Upper lobe of left lung (tissue), 6 donors: Measurements from ENCODE around the gene EIF4G3. TPM values are rescaled to one million over a fixed set of nuclear protein-coding genes. Genes with fewer than 3 reads are reported as not detected.

Experiments
- ATAC-seq, 2 donors: fragments of 200-7000 bp; cut with Tn5 transposase; one replicate each; pipeline ENCODE4 v1.9.1; 2022; ENCODE audit warnings: mild to moderate bottlenecking in 2 of 2, moderate library complexity in 2 of 2; ENCODE audit not compliant: low FRiP score in 2 of 2
- DNase-seq, 2 donors: peaks; one replicate each; pipeline ENCODE4 v3.0.0-alpha.2; 2019 to 2020
- H3K27ac ChIP-seq, 4 donors: fragments of 200-600 bp; sonication (generic); one replicate each; pipeline ENCODE4 v1.5.1; 2016 to 2019
- H3K27me3 ChIP-seq, 4 donors: fragments of 200-600 bp; sonication (generic); one replicate each; pipeline ENCODE4 v1.5.1; 2017 to 2019
- H3K36me3 ChIP-seq, 4 donors: fragments of 200-600 bp; sonication (generic); one replicate each; pipeline ENCODE4 v1.5.1; 2016 to 2019
- H3K4me1 ChIP-seq, 4 donors: fragments of 200-600 bp; sonication (generic); one replicate each; pipeline ENCODE4 v1.5.1; 2018 to 2019
- H3K4me3 ChIP-seq, 4 donors: fragments of 200-600 bp; sonication (generic); one replicate each; pipeline ENCODE4 v1.5.1; 2017 to 2019; ENCODE audit warnings: mild to moderate bottlenecking in 2 of 4, moderate library complexity in 1 of 4
- H3K9me3 ChIP-seq, 4 donors: fragments of 200-600 bp; sonication (generic); one replicate each; pipeline ENCODE4 v1.5.1; 2018 to 2019
- EP300 ChIP-seq, 4 donors: sonication (generic); formaldehyde crosslinking; IDR thresholded peaks; one replicate each; pipeline ENCODE4 v1.5.1; 2017; ENCODE audit warnings: antibody characterized with exemption in 4 of 4, control low read depth in 2 of 4
- POLR2A ChIP-seq, 4 donors: fragments of 450-650 bp; IDR thresholded peaks; one replicate each; pipeline ENCODE4 v1.5.1; 2016 to 2017; ENCODE audit warnings: antibody characterized with exemption in 4 of 4, mild to moderate bottlenecking in 2 of 4
- POLR2AphosphoS5 ChIP-seq, 2 donors: sonication (generic); formaldehyde crosslinking; IDR thresholded peaks; one replicate each; pipeline ENCODE4 v1.5.1; 2017; ENCODE audit warnings: antibody characterized with exemption in 2 of 2
- WGBS, 2 donors: methylation state at CpG; one replicate each; pipeline ENCODE4 v1.1.5; 2017 to 2018; 5-methylcytosine and 5-hydroxymethylcytosine counted together
- total RNA-seq, 6 donors: library from RNA; depleted of rRNA in 4 of 6; stranded (reverse); fragments of >200 nt in 4 of 6; gene quantifications; one replicate each; pipeline versions ENCODE4 v1.1.0 to v1.2.1, GENCODE V29; 2016 to 2021
- TF ChIP-seq, protein P1 (sequence below), 6 experiments: fragments of 450-650 bp in 4 of 6; fragments of 200-600 bp in 2 of 6; sonication (generic) in 2 of 6; IDR thresholded peaks; one replicate each; pipeline ENCODE4 v1.5.1; 2016 to 2019; ENCODE audit warnings: antibody characterized with exemption in 6 of 6
- donor health status: DM: no; HTN: no; CAD: no; lungs with moderate emphysema.
- donor health status: DM: no; HTN: yes; CAD: no; lungs with severe emphysema.

Gene EIF4G3
- total RNA-seq, 6 donors from 2014 or later: 23.7 to 75.4 (median 38.3) TPM

DNA sequence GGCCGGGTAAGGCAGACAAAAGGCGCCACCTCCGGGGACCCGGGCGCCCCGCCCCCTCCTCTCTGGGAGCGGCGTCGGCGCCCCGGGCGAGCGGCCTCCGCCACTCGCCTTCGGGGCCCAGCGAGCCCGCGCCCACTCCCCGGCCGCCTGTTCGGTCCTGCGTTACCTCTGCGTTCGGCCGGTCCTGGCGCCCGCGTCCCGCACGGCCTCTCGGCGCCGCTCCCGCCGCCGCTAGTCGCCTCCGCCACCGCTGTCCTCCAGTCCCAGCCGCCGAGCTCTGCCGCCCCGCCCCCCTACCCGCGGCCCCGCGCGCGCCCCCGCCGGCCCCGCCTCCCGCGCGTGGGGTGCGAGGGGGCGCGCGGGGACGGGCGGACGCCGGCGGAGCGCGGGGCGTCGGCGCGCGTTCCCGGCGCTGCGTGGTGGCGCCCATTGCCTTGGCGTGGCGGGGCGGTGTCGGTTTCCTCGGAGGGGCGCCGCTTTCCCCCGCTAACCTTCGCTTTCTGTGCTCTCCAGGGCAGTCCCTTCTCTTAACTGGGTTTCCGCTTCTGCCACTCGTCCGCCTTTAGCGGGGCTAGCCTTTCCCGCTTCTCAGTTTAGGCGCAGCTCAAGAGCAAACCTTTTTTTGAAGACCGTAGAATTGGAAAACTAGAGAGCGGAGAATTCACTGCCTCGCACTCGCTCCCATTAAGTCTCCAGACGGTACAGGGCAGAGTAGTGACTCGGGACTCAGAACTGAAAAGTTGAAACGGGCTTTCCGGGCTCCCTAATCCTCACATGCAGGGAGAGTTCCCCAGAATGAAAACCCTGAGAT, 389.5 kb downstream of the EIF4G3 start, which contains the start of gene HP1BP3:
Gene HP1BP3 (minus strand): TSS at position 279 of the 811 bp plus-strand sequence. CDS start 6,867 bp downstream, outside the sequence.
- 0 to 1% methylated on average over 40 to 44 of the region's 99 CpGs for WGBS, 2 donors
- Histone ChIP-seq H3K27ac (peak within 1 kb of the TSS; percentile 94 to 100 (median 96)), H3K27me3 (no peaks in the 10 kb centered on the region), H3K36me3 (no peaks in the 10 kb centered on the region), H3K9me3 (no peaks in the 10 kb centered on the region), H3K4me1 (peaks cover 13 to 41% (median 28%) of the 10 kb centered on the region in 4 donors), H3K4me3 (peak within 1 kb of the TSS; percentile 75 to 97 (median 92))
- DNase-seq: peak; percentile 71 to 98
- TF ChIP-seq POLR2A (IDR thresholded peaks at IDR 0.05): peak in 3 of 4 donors; percentile 61 to 70 (median 66)
- TF ChIP-seq EP300 (IDR thresholded peaks at IDR 0.05): no peak
- peak in 1 of 2 donors; percentile 67 for TF ChIP-seq POLR2AphosphoS5 (IDR thresholded peaks at IDR 0.05)
- TF ChIP-seq, protein P1, sequence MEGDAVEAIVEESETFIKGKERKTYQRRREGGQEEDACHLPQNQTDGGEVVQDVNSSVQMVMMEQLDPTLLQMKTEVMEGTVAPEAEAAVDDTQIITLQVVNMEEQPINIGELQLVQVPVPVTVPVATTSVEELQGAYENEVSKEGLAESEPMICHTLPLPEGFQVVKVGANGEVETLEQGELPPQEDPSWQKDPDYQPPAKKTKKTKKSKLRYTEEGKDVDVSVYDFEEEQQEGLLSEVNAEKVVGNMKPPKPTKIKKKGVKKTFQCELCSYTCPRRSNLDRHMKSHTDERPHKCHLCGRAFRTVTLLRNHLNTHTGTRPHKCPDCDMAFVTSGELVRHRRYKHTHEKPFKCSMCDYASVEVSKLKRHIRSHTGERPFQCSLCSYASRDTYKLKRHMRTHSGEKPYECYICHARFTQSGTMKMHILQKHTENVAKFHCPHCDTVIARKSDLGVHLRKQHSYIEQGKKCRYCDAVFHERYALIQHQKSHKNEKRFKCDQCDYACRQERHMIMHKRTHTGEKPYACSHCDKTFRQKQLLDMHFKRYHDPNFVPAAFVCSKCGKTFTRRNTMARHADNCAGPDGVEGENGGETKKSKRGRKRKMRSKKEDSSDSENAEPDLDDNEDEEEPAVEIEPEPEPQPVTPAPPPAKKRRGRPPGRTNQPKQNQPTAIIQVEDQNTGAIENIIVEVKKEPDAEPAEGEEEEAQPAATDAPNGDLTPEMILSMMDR (IDR thresholded peaks at IDR 0.05): no peak
- ATAC-seq: peak; percentile 84 to 92

DNA sequence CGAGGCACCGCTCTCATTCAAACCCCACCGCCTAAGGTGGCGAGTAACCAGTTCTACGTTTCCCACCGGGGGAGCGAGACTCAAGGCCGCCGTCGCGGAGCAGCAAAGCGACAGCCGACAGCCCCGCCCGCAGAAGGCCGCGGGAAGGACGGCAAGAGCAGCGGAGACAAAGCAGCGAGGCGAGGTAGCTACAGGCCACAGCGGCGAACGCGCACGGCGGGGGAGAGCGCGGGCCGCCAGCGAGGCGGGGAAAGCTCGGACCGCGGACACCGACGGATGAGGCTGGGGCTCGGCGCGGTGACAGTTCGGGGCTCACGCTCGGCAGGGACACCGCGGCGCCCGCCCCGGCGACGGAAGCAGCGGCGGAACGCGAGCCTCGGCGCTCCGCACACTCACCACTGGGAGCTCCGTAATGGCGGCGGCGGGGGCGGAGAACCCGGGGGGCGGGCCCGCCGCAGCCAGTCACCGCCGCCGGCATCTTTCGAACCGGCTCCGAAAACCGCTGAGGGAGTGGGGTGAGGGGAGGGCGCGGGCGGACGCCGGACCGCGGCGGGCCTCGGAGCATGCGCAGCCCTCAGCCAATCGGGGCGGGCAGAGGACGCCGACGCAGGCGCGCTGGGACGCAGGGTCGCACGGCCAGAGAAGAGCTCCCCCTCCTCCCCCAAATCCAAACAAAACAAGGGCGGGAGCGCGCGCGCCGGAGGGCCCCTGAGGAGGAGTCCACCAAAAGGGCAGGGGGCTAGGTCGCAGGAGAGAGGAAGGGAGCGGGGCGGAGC, 390.3 kb downstream of the EIF4G3 start:
- Histone ChIP-seq H3K4me1 (peaks cover 17 to 49% (median 33%) of the 10 kb centered on the region in 4 donors), H3K27me3 (no peaks in the 10 kb centered on the region), H3K36me3 (no peaks in the 10 kb centered on the region), H3K27ac (peak overlapping the region; percentile 94 to 100 (median 96)), H3K9me3 (no peaks in the 10 kb centered on the region), H3K4me3 (peak overlapping the region; percentile 75 to 97 (median 92))
- peak; percentile 95 to 99 for DNase-seq
- ATAC-seq: peak; percentile 96 to 97
- WGBS, 2 donors: 0% methylated on average over 16 to 76 of the region's 102 CpGs
- TF ChIP-seq EP300 (IDR thresholded peaks at IDR 0.05) (peak in 1 of 4 donors; percentile 10), POLR2A (IDR thresholded peaks at IDR 0.05) (peak in 3 of 4 donors; percentile 30 to 78 (median 74)), POLR2AphosphoS5 (IDR thresholded peaks at IDR 0.05) (peak in 1 of 2 donors; percentile 77)
- TF ChIP-seq, protein P1 (IDR thresholded peaks at IDR 0.05): peak in 4 of 6 experiments; percentile 4 to 17 (median 10)

DNA sequence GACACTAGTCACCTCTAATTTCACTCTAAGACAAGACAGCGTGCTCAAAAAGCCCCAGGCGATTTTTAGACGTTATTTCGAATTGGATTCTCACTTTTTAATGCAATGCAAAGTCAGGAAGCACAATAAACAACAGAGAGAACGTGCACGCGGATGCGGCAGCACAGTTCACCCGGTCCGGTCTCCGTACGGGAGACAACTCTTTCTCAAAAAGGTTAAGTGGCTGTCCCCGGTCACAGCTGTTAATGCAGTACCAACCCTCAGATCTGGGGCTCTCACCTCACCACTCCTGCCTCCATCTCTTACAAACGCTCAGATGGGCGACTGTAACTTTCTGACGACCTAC, 390.8 kb downstream of the EIF4G3 start:
- Histone ChIP-seq H3K4me1 (peaks cover 21 to 53% (median 37%) of the 10 kb centered on the region in 4 donors), H3K27me3 (no peaks in the 10 kb centered on the region), H3K27ac (peak overlapping the region; percentile 94 to 100 (median 96)), H3K9me3 (no peaks in the 10 kb centered on the region), H3K4me3 (peak overlapping the region; percentile 75 to 97 (median 92)), H3K36me3 (no peaks in the 10 kb centered on the region)
- peak in 1 of 2 donors; percentile 1 for ATAC-seq
- WGBS, 2 donors: 0 to 1% methylated on average over 10 to 16 of the region's 16 CpGs
- DNase-seq: peak in 1 of 2 donors; percentile 37
- TF ChIP-seq POLR2A (IDR thresholded peaks at IDR 0.05): no peak

DNA sequence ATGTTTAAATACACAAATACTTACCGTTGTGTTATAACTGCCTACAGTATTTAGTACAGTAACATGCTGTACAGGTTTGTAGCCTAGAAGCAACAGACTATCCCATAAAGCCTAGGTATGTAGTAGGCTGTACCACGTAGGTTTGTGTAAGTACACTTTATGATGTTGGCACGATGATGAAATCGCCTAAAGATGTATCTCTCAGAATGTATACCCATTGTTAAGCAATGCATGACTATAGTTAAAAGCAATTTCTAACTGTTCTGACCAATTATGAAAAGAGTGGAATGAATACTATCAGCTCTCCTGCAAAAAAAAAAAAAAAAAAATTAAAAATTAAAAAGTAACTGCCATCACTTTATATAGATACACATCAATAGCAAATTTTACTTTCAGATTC, 401.0 kb downstream of the EIF4G3 start:
- DNase-seq: no peak
- peaks cover 29 to 69% (median 44%) of the 10 kb centered on the region in 4 donors for H3K36me3 ChIP-seq
- no peak for ATAC-seq
- H3K4me1 ChIP-seq: peaks cover 0 to 6% (median 0%) of the 10 kb centered on the region in 4 donors
- H3K27ac ChIP-seq: no peak overlapping the region
- H3K27me3 ChIP-seq: no peaks in the 10 kb centered on the region
- WGBS, 2 donors: 84 to 86% methylated on average over 4 of the region's 4 CpGs
- TF ChIP-seq, protein P1 (IDR thresholded peaks at IDR 0.05): no peak
- TF ChIP-seq POLR2AphosphoS5 (IDR thresholded peaks at IDR 0.05): no peak
- no peaks in the 10 kb centered on the region for H3K9me3 ChIP-seq
- H3K4me3 ChIP-seq: no peak overlapping the region

DNA sequence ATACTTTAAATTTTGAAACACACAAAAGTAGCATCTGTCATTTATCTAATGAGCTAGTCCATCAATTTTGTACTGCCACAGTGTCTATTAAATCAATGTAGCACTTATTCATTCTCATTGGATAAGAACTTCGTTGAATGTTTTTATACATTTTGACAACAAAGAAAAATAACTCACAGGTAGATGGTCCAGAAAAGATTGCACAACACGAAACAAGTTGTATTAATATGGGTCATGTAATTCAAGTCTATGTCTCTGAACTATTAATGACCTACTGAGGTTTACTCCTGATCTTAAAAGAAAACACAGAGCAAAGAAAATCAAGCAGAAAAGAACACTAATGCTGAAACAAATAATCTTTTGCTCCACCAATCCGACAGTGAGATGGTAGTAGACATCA, 404.9 kb downstream of the EIF4G3 start:
- Histone ChIP-seq H3K4me1 (no peaks in the 10 kb centered on the region), H3K36me3 (peaks cover 52 to 96% (median 72%) of the 10 kb centered on the region in 4 donors), H3K27me3 (no peaks in the 10 kb centered on the region), H3K9me3 (no peaks in the 10 kb centered on the region), H3K4me3 (no peak overlapping the region), H3K27ac (no peak overlapping the region)
- DNase-seq (no peak), ATAC-seq (no peak)
- 90 to 91% methylated on average over 3 of the region's 3 CpGs for WGBS, 2 donors
- no peak for TF ChIP-seq POLR2A (IDR thresholded peaks at IDR 0.05)
- no peak for TF ChIP-seq EP300 (IDR thresholded peaks at IDR 0.05)
- no peak for TF ChIP-seq POLR2AphosphoS5 (IDR thresholded peaks at IDR 0.05)
- TF ChIP-seq, protein P1 (IDR thresholded peaks at IDR 0.05): no peak
